Measurements from ENCODE around the gene CST1.
"Not testable (repeated sequence)": the region's sequence is repeated elsewhere in the genome, so short reads cannot be mapped to it uniquely, and the experiment has no call there.

The CST1 gene

GRCh38 chr20:23750786-23751185, at the start of gene CST1:
Gene CST1 (minus strand): TSS chr20:23750935. CDS start chr20:23750866, 69 bp downstream.
- not testable (repeated sequence) for DNase-seq (ENCODE audit: low read depth); H3K4me3 ChIP-seq (replicated peaks; ENCODE audit: low read depth, low read length)

GRCh38 chr20:23799216-23799847, 48.6 kb upstream of the CST1 start:
- peak; percentile 30 for DNase-seq (ENCODE audit: low read depth)
- TF ChIP-seq CTCF (IDR thresholded peaks at IDR 0.05; ENCODE audit: low read length, missing control alignments): peak; percentile 57
- not testable (repeated sequence) for H3K4me3 ChIP-seq (replicated peaks; ENCODE audit: low read depth, low read length)

GRCh38 chr20:23795526-23795925, 44.8 kb upstream of the CST1 start:
- DNase-seq (ENCODE audit: low read depth): no peak
- H3K4me3 ChIP-seq (replicated peaks; ENCODE audit: low read depth, low read length): no peak overlapping the region
- TF ChIP-seq CTCF (IDR thresholded peaks at IDR 0.05; ENCODE audit: low read length, missing control alignments): no peak

- no peak for TF ChIP-seq CTCF (IDR thresholded peaks at IDR 0.05; ENCODE audit: low read length, missing control alignments)
- no peak for DNase-seq (ENCODE audit: low read depth)
- H3K4me3 ChIP-seq (replicated peaks; ENCODE audit: low read depth, low read length): no peak overlapping the region
Observed at GRCh38 chr20:23794841-23795240, 44.1 kb upstream of the CST1 start.

- no peak for TF ChIP-seq CTCF (IDR thresholded peaks at IDR 0.05; ENCODE audit: low read length, missing control alignments)
- H3K4me3 ChIP-seq (replicated peaks; ENCODE audit: low read depth, low read length): no peak overlapping the region
- DNase-seq (ENCODE audit: low read depth): no peak
Observed at GRCh38 chr20:23794065-23794464, 43.3 kb upstream of the CST1 start.

- no peak overlapping the region for H3K4me3 ChIP-seq (replicated peaks; ENCODE audit: low read depth, low read length)
- no peak for DNase-seq (ENCODE audit: low read depth)
- TF ChIP-seq CTCF (IDR thresholded peaks at IDR 0.05; ENCODE audit: low read length, missing control alignments): no peak
Observed at GRCh38 chr20:23783447-23783846, 32.7 kb upstream of the CST1 start.

- peak; percentile 65 for TF ChIP-seq CTCF (IDR thresholded peaks at IDR 0.05; ENCODE audit: low read length, missing control alignments)
- no peak overlapping the region for H3K4me3 ChIP-seq (replicated peaks; ENCODE audit: low read depth, low read length)
- DNase-seq (ENCODE audit: low read depth): peak; percentile 35
Observed at GRCh38 chr20:23782366-23782983, 31.7 kb upstream of the CST1 start.

- not testable (repeated sequence) for DNase-seq (ENCODE audit: low read depth); H3K4me3 ChIP-seq (replicated peaks; ENCODE audit: low read depth, low read length)
Observed at GRCh38 chr20:23778676-23779075, 27.9 kb upstream of the CST1 start.

GRCh38 chr20:23777380-23777779, 26.6 kb upstream of the CST1 start:
- not testable (repeated sequence) for DNase-seq (ENCODE audit: low read depth); H3K4me3 ChIP-seq (replicated peaks; ENCODE audit: low read depth, low read length)
